Loucy (cell line): Measurements from ENCODE around the gene SLC35E3.
A peak's percentile ranks its signal among the peaks of the same experiment; 100 is the strongest.
"Not testable (repeated sequence)": the region's sequence is repeated elsewhere in the genome, so short reads cannot be mapped to it uniquely, and the experiment has no call there.

Experiments
- H2AFZ ChIP-seq: fragments of 200-600 bp; sonication (generic); 2 replicates; pipeline ENCODE4 v1.6.0; 2016; ENCODE audit warnings: antibody characterized with exemption, mild to moderate bottlenecking, low read length, moderate library complexity
- H3F3A ChIP-seq: fragments of 200-600 bp; 2 replicates; pipeline ENCODE4 v1.6.0; 2016; ENCODE audit warnings: antibody characterized with exemption, low read depth, mild to moderate bottlenecking
- H3K27me3 ChIP-seq: fragments of 200-600 bp; sonication (generic); 2 replicates; pipeline ENCODE4 v1.6.1; 2014; ENCODE audit warnings: low read length, mild to moderate bottlenecking; ENCODE audit not compliant: insufficient read depth, poor library complexity, severe bottlenecking
- H3K36me3 ChIP-seq: fragments of 200-600 bp; sonication (generic); 2 replicates; pipeline ENCODE4 v1.6.1; 2016; ENCODE audit warnings: low read length; ENCODE audit not compliant: insufficient read depth
- H3K4me1 ChIP-seq: fragments of 200-600 bp; sonication (generic); 2 replicates; pipeline ENCODE4 v1.5.1; 2014; ENCODE audit warnings: low read length, mild to moderate bottlenecking; ENCODE audit not compliant: insufficient read depth, poor library complexity, severe bottlenecking
- H3K4me2 ChIP-seq: fragments of 200-600 bp; sonication (generic); 2 replicates; pipeline ENCODE4 v1.6.0; 2014; ENCODE audit warnings: antibody characterized with exemption, low read length, low read depth, mild to moderate bottlenecking; ENCODE audit not compliant: poor library complexity, severe bottlenecking
- H3K4me3 ChIP-seq: fragments of 200-600 bp; sonication (generic); 2 replicates; pipeline ENCODE4 v1.5.1; 2014; ENCODE audit warnings: low read length, mild to moderate bottlenecking, mixed read lengths; ENCODE audit not compliant: poor library complexity, severe bottlenecking
- H3K79me2 ChIP-seq: fragments of 200-600 bp; sonication (generic); 2 replicates; pipeline ENCODE4 v1.6.1; 2014; ENCODE audit warnings: low read length; ENCODE audit not compliant: insufficient read depth
- H3K9ac ChIP-seq: fragments of 200-600 bp; sonication (generic); 2 replicates; pipeline ENCODE4 v1.6.0; 2014; ENCODE audit warnings: mild to moderate bottlenecking, low read depth, low read length, moderate library complexity; ENCODE audit not compliant: poor library complexity, severe bottlenecking
- H3K9me2 ChIP-seq: fragments of 200-600 bp; sonication (generic); replicated peaks from 2 replicates; pipeline ENCODE4 v1.6.1; 2016; ENCODE audit warnings: low read depth, low read length, mixed read lengths
- H3K9me3 ChIP-seq: fragments of 200-600 bp; sonication (generic); 2 replicates; pipeline ENCODE4 v1.6.1; 2014; ENCODE audit warnings: mild to moderate bottlenecking, antibody characterized with exemption, low read length, low read depth; ENCODE audit not compliant: insufficient read depth
- H4K20me1 ChIP-seq: fragments of 200-600 bp; sonication (generic); 2 replicates; pipeline ENCODE4 v1.6.0; 2014; ENCODE audit warnings: antibody characterized with exemption, low read length, mild to moderate bottlenecking; ENCODE audit not compliant: insufficient read depth, poor library complexity, severe bottlenecking
- CTCF ChIP-seq: fragments of 200-600 bp; sonication (generic); conservative IDR thresholded peaks from 2 replicates; pipeline ENCODE4 v1.5.1; 2014; ENCODE audit warnings: mild to moderate bottlenecking, antibody characterized with exemption, low read length
- EZH2phosphoT487 ChIP-seq: fragments of 200-600 bp; IDR thresholded peaks from 2 replicates; pipeline ENCODE4 v1.6.1; 2018; ENCODE audit warnings: antibody characterized with exemption, mild to moderate bottlenecking, moderate library complexity, borderline replicate concordance

The SLC35E3 gene

DNA sequence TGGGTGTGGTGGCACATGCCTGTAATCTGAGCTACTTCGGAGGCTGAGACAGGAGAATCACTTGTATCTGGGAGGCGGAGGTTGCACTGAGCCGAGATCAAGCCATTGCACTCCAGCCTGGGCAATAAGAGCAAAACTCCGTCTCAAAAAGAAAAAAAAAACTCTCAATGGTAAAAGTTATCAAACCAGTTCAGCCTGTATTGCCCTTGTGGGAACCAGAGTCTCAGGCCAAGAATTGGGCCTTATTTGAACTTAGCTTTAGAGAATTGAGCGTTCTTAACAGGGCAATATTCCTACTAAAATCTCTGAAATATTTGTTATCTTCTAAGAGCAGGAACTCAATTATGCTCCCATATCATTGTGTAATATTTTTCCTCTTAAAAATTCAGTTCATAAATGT lies 54.3 kb downstream of the SLC35E3 start:
- Histone ChIP-seq H3K27me3 (no peaks in the 10 kb centered on the region), H3K4me1 (peaks cover 5% of the 10 kb centered on the region), H4K20me1 (no peaks in the 10 kb centered on the region), H3K36me3 (no peaks in the 10 kb centered on the region), H2AFZ (no peak overlapping the region), H3K9me3 (no peaks in the 10 kb centered on the region), H3F3A (no peaks in the 10 kb centered on the region), H3K4me2 (no peak overlapping the region), H3K79me2 (no peaks in the 10 kb centered on the region), H3K4me3 (no peak overlapping the region), H3K9ac (no peak overlapping the region), H3K9me2 (no peaks in the 10 kb centered on the region)
- TF ChIP-seq CTCF, result no peak
- TF ChIP-seq EZH2phosphoT487, result no peak

DNA sequence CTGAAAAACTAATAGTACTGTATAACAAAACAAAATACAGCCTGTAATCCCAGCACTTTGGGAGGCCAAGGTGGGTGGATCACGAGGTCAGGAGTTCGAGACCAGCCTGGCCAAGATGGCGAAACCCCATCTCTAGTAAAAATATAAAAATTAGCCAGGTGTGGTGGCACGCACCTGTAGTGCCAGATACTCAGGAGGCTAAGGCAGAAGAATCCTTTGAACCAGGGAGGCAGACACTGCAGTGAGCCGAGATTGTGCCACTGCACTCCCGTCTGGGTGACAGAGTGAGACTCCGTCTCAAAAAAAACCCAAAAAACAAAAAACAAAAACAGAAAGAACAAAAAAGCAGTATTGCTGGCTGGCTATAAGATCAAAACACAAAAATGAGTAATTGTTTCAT lies 55.1 kb downstream of the SLC35E3 start:
- not testable (repeated sequence) for H3K4me3 ChIP-seq, H4K20me1 ChIP-seq, H3K9me3 ChIP-seq, H3F3A ChIP-seq, H3K79me2 ChIP-seq, H3K9me2 ChIP-seq, H3K36me3 ChIP-seq, H3K4me2 ChIP-seq, H3K27me3 ChIP-seq, H2AFZ ChIP-seq, H3K9ac ChIP-seq, H3K4me1 ChIP-seq

DNA sequence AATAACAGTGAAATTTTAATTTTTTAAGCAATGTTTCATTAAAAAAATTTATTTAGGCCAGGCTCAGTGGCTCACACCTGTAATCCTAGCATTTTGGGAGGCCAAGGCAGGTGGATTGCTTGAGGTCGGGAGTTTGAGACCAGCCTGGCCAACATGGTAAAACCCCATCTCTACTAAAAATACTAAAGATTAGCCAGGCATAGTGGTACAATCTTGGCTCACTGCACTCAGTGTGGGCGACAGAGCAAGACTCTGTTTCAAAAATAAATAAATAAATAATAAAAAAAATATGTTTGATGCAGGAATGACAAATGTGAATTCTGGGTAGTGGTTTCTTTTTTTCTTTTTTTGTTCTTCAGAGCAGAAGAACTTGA lies 56.4 kb downstream of the SLC35E3 start:
- not testable (repeated sequence) for H3K4me3 ChIP-seq, H3K9ac ChIP-seq, H3F3A ChIP-seq, H4K20me1 ChIP-seq, H3K79me2 ChIP-seq, H3K4me2 ChIP-seq, H3K36me3 ChIP-seq, H3K9me2 ChIP-seq, H3K4me1 ChIP-seq, H3K9me3 ChIP-seq, H3K27me3 ChIP-seq
- peak overlapping the region; percentile 89; the same call in 1 of the 2 replicates for H2AFZ ChIP-seq

- not testable (repeated sequence) for H3K4me2 ChIP-seq, H3K9me2 ChIP-seq, H3K4me1 ChIP-seq
Observed at GRCh38 chr12:68802911-68803651, 57.1 kb downstream of the SLC35E3 start.

More at GRCh38 chr12:68802911-68803651, 57.1 kb downstream of the SLC35E3 start:
- H3K27me3 ChIP-seq, H3K9me3 ChIP-seq, H3K36me3 ChIP-seq, H3K4me3 ChIP-seq, H2AFZ ChIP-seq, H3K9ac ChIP-seq, H3K79me2 ChIP-seq, H4K20me1 ChIP-seq, H3F3A ChIP-seq: not testable (repeated sequence)
